Measurements from ENCODE around the gene SPAG9.

The SPAG9 gene

GRCh38 chr17:50927287-50927686 lies 193.4 kb downstream of the SPAG9 start:
- Histone ChIP-seq H3K4me1 (ENCODE audit: control insufficient read depth, low read depth, low read length) (no peaks in the 10 kb centered on the region), H2BK15ac (replicated peaks; ENCODE audit: low read depth) (no peak overlapping the region), H3K4me3 (ENCODE audit: low read length) (no peak overlapping the region), H4K5ac (ENCODE audit: low read length) (no peak overlapping the region), H3K56ac (ENCODE audit: low read length) (no peak overlapping the region), H3K27ac (ENCODE audit: low read depth, low read length) (no peak overlapping the region), H3K4me2 (ENCODE audit: low read length) (no peak overlapping the region), H3K27me3 (ENCODE audit: insufficient read depth, low read length, poor library complexity) (no peaks in the 10 kb centered on the region), H3K79me1 (ENCODE audit: low read length) (no peaks in the 10 kb centered on the region), H3K18ac (ENCODE audit: low read length) (no peak overlapping the region), H3K9ac (ENCODE audit: low read length) (no peak overlapping the region), H3K23ac (ENCODE audit: low read length) (no peak overlapping the region), H2AK5ac (ENCODE audit: low read length) (no peak overlapping the region), H3K79me2 (ENCODE audit: control insufficient read depth, insufficient read depth, low read length) (no peaks in the 10 kb centered on the region), H2BK120ac (ENCODE audit: low read depth, low read length) (no peak overlapping the region), H2BK5ac (ENCODE audit: low read length) (no peak overlapping the region), H4K8ac (ENCODE audit: low read depth, low read length) (no peak overlapping the region), H3K36me3 (ENCODE audit: control insufficient read depth, insufficient read depth, low read length) (no peaks in the 10 kb centered on the region), H3K4ac (ENCODE audit: low read depth, low read length) (no peak overlapping the region)
- no CpG with 5 or more reads among the region's 4 CpGs for WGBS (ENCODE audit: extremely low coverage, insufficient coverage, low lambda C conversion rate)
- DNase-seq = no peak

GRCh38 chr17:50926523-50926922 lies 194.1 kb downstream of the SPAG9 start:
- no peak overlapping the region for H2BK5ac ChIP-seq (ENCODE audit: low read length)
- no peak overlapping the region for H2BK120ac ChIP-seq (ENCODE audit: low read depth, low read length)

DNA sequence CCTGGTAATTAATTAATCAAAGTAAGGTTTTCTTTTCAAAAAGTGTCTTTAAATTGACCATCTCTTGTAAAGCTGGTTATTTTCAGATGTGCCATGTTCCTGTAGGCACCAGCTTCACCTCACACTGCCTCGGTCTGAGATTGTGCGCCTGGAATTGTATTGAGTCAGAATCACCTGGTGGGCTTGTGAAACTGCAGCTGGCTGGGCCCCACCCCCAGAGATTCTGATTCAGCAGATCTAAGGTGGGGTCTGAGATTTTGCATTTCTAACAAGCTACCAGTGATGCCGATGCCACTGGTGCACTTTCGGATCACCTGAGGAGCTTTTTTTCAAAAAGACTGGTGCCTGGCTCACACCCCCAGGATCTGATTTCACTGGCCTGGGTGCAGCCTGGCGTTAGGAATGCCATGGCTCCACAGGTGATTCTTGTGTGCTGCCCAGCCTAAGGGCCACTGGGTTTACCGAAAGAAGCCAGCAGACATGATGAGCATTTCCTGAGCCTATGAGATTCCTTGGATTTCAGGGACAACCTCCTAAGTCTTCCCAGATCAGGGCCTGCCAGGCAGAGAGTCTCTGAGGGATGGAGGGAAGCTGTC lies 195.3 kb downstream of the SPAG9 start:
- no CpG with 5 or more reads among the region's 6 CpGs for WGBS (ENCODE audit: extremely low coverage, insufficient coverage, low lambda C conversion rate)

More at GRCh38 chr17:50926523-50926922, 194.1 kb downstream of the SPAG9 start:
- H3K27me3 ChIP-seq (ENCODE audit: insufficient read depth, low read length, poor library complexity) = no peaks in the 10 kb centered on the region
- H3K4me3 ChIP-seq (ENCODE audit: low read length) = no peak overlapping the region
- H4K8ac ChIP-seq (ENCODE audit: low read depth, low read length) = no peak overlapping the region
- no peaks in the 10 kb centered on the region for H3K36me3 ChIP-seq (ENCODE audit: control insufficient read depth, insufficient read depth, low read length)
- no peak overlapping the region for H3K4ac ChIP-seq (ENCODE audit: low read depth, low read length)
- no peaks in the 10 kb centered on the region for H3K79me1 ChIP-seq (ENCODE audit: low read length)
- no peak overlapping the region for H3K56ac ChIP-seq (ENCODE audit: low read length)
- no peak overlapping the region for H3K4me2 ChIP-seq (ENCODE audit: low read length)
- no peak overlapping the region for H2AK5ac ChIP-seq (ENCODE audit: low read length)
- H4K5ac ChIP-seq (ENCODE audit: low read length) = no peak overlapping the region
- no peak overlapping the region for H3K23ac ChIP-seq (ENCODE audit: low read length)
- no peak overlapping the region for H3K9ac ChIP-seq (ENCODE audit: low read length)
- no peak overlapping the region for H3K27ac ChIP-seq (ENCODE audit: low read depth, low read length)
- no peak overlapping the region for H2BK15ac ChIP-seq (replicated peaks; ENCODE audit: low read depth)
- DNase-seq = no peak
- no peak overlapping the region for H3K18ac ChIP-seq (ENCODE audit: low read length)
- WGBS (ENCODE audit: extremely low coverage, insufficient coverage, low lambda C conversion rate) = no CpG with 5 or more reads among the region's 7 CpGs
- no peaks in the 10 kb centered on the region for H3K4me1 ChIP-seq (ENCODE audit: control insufficient read depth, low read depth, low read length)
- H3K79me2 ChIP-seq (ENCODE audit: control insufficient read depth, insufficient read depth, low read length) = no peaks in the 10 kb centered on the region

GRCh38 chr17:50924800-50925199 lies 195.9 kb downstream of the SPAG9 start:
- no CpG with 5 or more reads among the region's 3 CpGs for WGBS (ENCODE audit: extremely low coverage, insufficient coverage, low lambda C conversion rate)
- H3K36me3 ChIP-seq (ENCODE audit: control insufficient read depth, insufficient read depth, low read length) = no peaks in the 10 kb centered on the region
- no peak overlapping the region for H2AK5ac ChIP-seq (ENCODE audit: low read length)

More for the DNA sequence above, 195.3 kb downstream of the SPAG9 start:
- no peaks in the 10 kb centered on the region for H3K27me3 ChIP-seq (ENCODE audit: insufficient read depth, low read length, poor library complexity)
- no peak overlapping the region for H3K9ac ChIP-seq (ENCODE audit: low read length)
- no peak overlapping the region for H2BK120ac ChIP-seq (ENCODE audit: low read depth, low read length)
- H3K36me3 ChIP-seq (ENCODE audit: control insufficient read depth, insufficient read depth, low read length) = no peaks in the 10 kb centered on the region
- no peak overlapping the region for H3K23ac ChIP-seq (ENCODE audit: low read length)
- no peak overlapping the region for H4K8ac ChIP-seq (ENCODE audit: low read depth, low read length)
- no peak overlapping the region for H3K4me2 ChIP-seq (ENCODE audit: low read length)
- H3K79me2 ChIP-seq (ENCODE audit: control insufficient read depth, insufficient read depth, low read length) = no peaks in the 10 kb centered on the region
- H3K79me1 ChIP-seq (ENCODE audit: low read length) = no peaks in the 10 kb centered on the region
- no peak for DNase-seq
- H3K27ac ChIP-seq (ENCODE audit: low read depth, low read length) = no peak overlapping the region
- no peak overlapping the region for H2AK5ac ChIP-seq (ENCODE audit: low read length)
- H4K5ac ChIP-seq (ENCODE audit: low read length) = no peak overlapping the region
- no peak overlapping the region for H3K4ac ChIP-seq (ENCODE audit: low read depth, low read length)
- no peak overlapping the region for H3K4me3 ChIP-seq (ENCODE audit: low read length)
- H3K4me1 ChIP-seq (ENCODE audit: control insufficient read depth, low read depth, low read length) = no peaks in the 10 kb centered on the region
- H3K18ac ChIP-seq (ENCODE audit: low read length) = no peak overlapping the region
- no peak overlapping the region for H3K56ac ChIP-seq (ENCODE audit: low read length)
- no peak overlapping the region for H2BK15ac ChIP-seq (replicated peaks; ENCODE audit: low read depth)
- no peak overlapping the region for H2BK5ac ChIP-seq (ENCODE audit: low read length)

GRCh38 chr17:50924300-50924699 lies 196.4 kb downstream of the SPAG9 start:
- no peak overlapping the region for H3K4me3 ChIP-seq (ENCODE audit: low read length)
- H4K8ac ChIP-seq (ENCODE audit: low read depth, low read length) = no peak overlapping the region
- no peak for DNase-seq
- no peak overlapping the region for H2BK15ac ChIP-seq (replicated peaks; ENCODE audit: low read depth)
- no peaks in the 10 kb centered on the region for H3K27me3 ChIP-seq (ENCODE audit: insufficient read depth, low read length, poor library complexity)
- H3K79me2 ChIP-seq (ENCODE audit: control insufficient read depth, insufficient read depth, low read length) = no peaks in the 10 kb centered on the region
- H3K79me1 ChIP-seq (ENCODE audit: low read length) = no peaks in the 10 kb centered on the region
- no peaks in the 10 kb centered on the region for H3K36me3 ChIP-seq (ENCODE audit: control insufficient read depth, insufficient read depth, low read length)
- H3K27ac ChIP-seq (ENCODE audit: low read depth, low read length) = no peak overlapping the region
- 100% methylated on average over 1 of the region's 4 CpGs for WGBS (ENCODE audit: extremely low coverage, insufficient coverage, low lambda C conversion rate)
- H3K56ac ChIP-seq (ENCODE audit: low read length) = no peak overlapping the region
- no peak overlapping the region for H3K9ac ChIP-seq (ENCODE audit: low read length)
- H4K5ac ChIP-seq (ENCODE audit: low read length) = no peak overlapping the region
- H3K4me2 ChIP-seq (ENCODE audit: low read length) = no peak overlapping the region
- no peak overlapping the region for H3K4ac ChIP-seq (ENCODE audit: low read depth, low read length)
- H3K23ac ChIP-seq (ENCODE audit: low read length) = no peak overlapping the region
- peaks cover 2% of the 10 kb centered on the region for H3K4me1 ChIP-seq (ENCODE audit: control insufficient read depth, low read depth, low read length)
- H3K18ac ChIP-seq (ENCODE audit: low read length) = no peak overlapping the region
- no peak overlapping the region for H2BK5ac ChIP-seq (ENCODE audit: low read length)
- H2BK120ac ChIP-seq (ENCODE audit: low read depth, low read length) = no peak overlapping the region
- H2AK5ac ChIP-seq (ENCODE audit: low read length) = no peak overlapping the region

More at GRCh38 chr17:50924800-50925199, 195.9 kb downstream of the SPAG9 start:
- Histone ChIP-seq H3K23ac (ENCODE audit: low read length) (no peak overlapping the region), H3K4ac (ENCODE audit: low read depth, low read length) (no peak overlapping the region), H3K18ac (ENCODE audit: low read length) (no peak overlapping the region), H3K4me1 (ENCODE audit: control insufficient read depth, low read depth, low read length) (peaks cover 2% of the 10 kb centered on the region), H3K27ac (ENCODE audit: low read depth, low read length) (no peak overlapping the region), H4K5ac (ENCODE audit: low read length) (no peak overlapping the region), H3K79me1 (ENCODE audit: low read length) (no peaks in the 10 kb centered on the region), H3K79me2 (ENCODE audit: control insufficient read depth, insufficient read depth, low read length) (no peaks in the 10 kb centered on the region), H3K4me3 (ENCODE audit: low read length) (no peak overlapping the region), H3K27me3 (ENCODE audit: insufficient read depth, low read length, poor library complexity) (no peaks in the 10 kb centered on the region), H3K4me2 (ENCODE audit: low read length) (no peak overlapping the region), H3K56ac (ENCODE audit: low read length) (no peak overlapping the region), H2BK120ac (ENCODE audit: low read depth, low read length) (no peak overlapping the region), H2BK5ac (ENCODE audit: low read length) (no peak overlapping the region), H4K8ac (ENCODE audit: low read depth, low read length) (no peak overlapping the region), H2BK15ac (replicated peaks; ENCODE audit: low read depth) (no peak overlapping the region), H3K9ac (ENCODE audit: low read length) (no peak overlapping the region)
- DNase-seq = no peak

DNA sequence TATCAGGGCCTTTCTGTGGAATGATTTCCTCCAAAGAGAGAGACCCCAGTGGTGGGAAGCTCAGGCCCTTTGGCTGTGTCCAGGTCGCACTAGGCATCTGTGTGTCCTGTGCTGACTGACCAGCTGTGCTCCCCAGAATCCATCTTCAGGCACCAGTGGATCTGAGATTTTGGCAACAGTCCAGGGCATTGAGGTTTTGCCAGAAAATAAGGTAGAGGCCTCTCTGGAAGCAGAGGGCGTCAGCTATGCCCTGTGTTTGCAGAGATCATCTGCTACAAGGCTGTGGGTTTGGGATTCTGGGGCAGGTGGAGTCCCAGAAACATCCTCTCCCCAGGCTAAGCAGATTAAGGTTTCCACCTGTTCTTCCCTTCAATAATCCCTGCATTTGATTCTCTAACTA lies 197.1 kb downstream of the SPAG9 start:
- DNase-seq = no peak
- H3K79me2 ChIP-seq (ENCODE audit: control insufficient read depth, insufficient read depth, low read length) = no peaks in the 10 kb centered on the region
- no peak overlapping the region for H3K18ac ChIP-seq (ENCODE audit: low read length)
- no peak overlapping the region for H3K27ac ChIP-seq (ENCODE audit: low read depth, low read length)
- H3K23ac ChIP-seq (ENCODE audit: low read length) = no peak overlapping the region
- no peak overlapping the region for H2BK15ac ChIP-seq (replicated peaks; ENCODE audit: low read depth)
- H3K4me2 ChIP-seq (ENCODE audit: low read length) = no peak overlapping the region
- H2AK5ac ChIP-seq (ENCODE audit: low read length) = no peak overlapping the region
- no peaks in the 10 kb centered on the region for H3K79me1 ChIP-seq (ENCODE audit: low read length)
- H4K8ac ChIP-seq (ENCODE audit: low read depth, low read length) = no peak overlapping the region
- H2BK120ac ChIP-seq (ENCODE audit: low read depth, low read length) = no peak overlapping the region
- H4K5ac ChIP-seq (ENCODE audit: low read length) = no peak overlapping the region
- no CpG with 5 or more reads among the region's 2 CpGs for WGBS (ENCODE audit: extremely low coverage, insufficient coverage, low lambda C conversion rate)
- H3K4ac ChIP-seq (ENCODE audit: low read depth, low read length) = no peak overlapping the region
- no peak overlapping the region for H3K9ac ChIP-seq (ENCODE audit: low read length)
- no peaks in the 10 kb centered on the region for H3K36me3 ChIP-seq (ENCODE audit: control insufficient read depth, insufficient read depth, low read length)
- H3K4me3 ChIP-seq (ENCODE audit: low read length) = no peak overlapping the region
- H3K4me1 ChIP-seq (ENCODE audit: control insufficient read depth, low read depth, low read length) = peaks cover 2% of the 10 kb centered on the region
- no peaks in the 10 kb centered on the region for H3K27me3 ChIP-seq (ENCODE audit: insufficient read depth, low read length, poor library complexity)
- no peak overlapping the region for H2BK5ac ChIP-seq (ENCODE audit: low read length)
- no peak overlapping the region for H3K56ac ChIP-seq (ENCODE audit: low read length)
